ENCODE results near the gene CLCN6.

The CLCN6 gene

GRCh38 chr1:11778844-11779623 is 27.0 kb upstream of the CLCN6 start:
- no peak for DNase-seq
- intact Hi-C loops (cut with DNase I): no loop called here

GRCh38 chr1:11779715-11780379 is 26.1 kb upstream of the CLCN6 start:
- DNase-seq: no peak
- intact Hi-C loops (cut with DNase I): no loop called here

GRCh38 chr1:11780380-11781147 is 25.4 kb upstream of the CLCN6 start:
- intact Hi-C loops (cut with DNase I): no loop called here
- DNase-seq: no peak

GRCh38 chr1:11781297-11781696 is 24.7 kb upstream of the CLCN6 start:
- no peak for DNase-seq
- intact Hi-C loops (cut with DNase I): no loop called here

- no peak for DNase-seq
- intact Hi-C loops (cut with DNase I): no loop called here
Measured at GRCh38 chr1:11782127-11782708, 23.8 kb upstream of the CLCN6 start.

GRCh38 chr1:11783556-11783955 is 22.4 kb upstream of the CLCN6 start:
- intact Hi-C loops (cut with DNase I): no loop called here
- no peak for DNase-seq

- DNase-seq: no peak
- intact Hi-C loops (cut with DNase I): no loop called here
Measured at GRCh38 chr1:11784256-11784992, 21.6 kb upstream of the CLCN6 start.

GRCh38 chr1:11784993-11785769 is 20.8 kb upstream of the CLCN6 start:
- DNase-seq: peak in 40 of 42 donors; percentile 43 to 84 (median 63)
- intact Hi-C loops (cut with DNase I): no loop called here

GRCh38 chr1:11786168-11786567 is 19.8 kb upstream of the CLCN6 start:
- intact Hi-C loops (cut with DNase I): no loop called here
- no peak for DNase-seq

- peak in 2 of 42 donors; percentile 32 to 45 for DNase-seq
- intact Hi-C loops (cut with DNase I): no loop called here
Measured at GRCh38 chr1:11787251-11787803, 18.7 kb upstream of the CLCN6 start.

- intact Hi-C loops (cut with DNase I): no loop called here
- no peak for DNase-seq
Measured at GRCh38 chr1:11787804-11788436, 18.1 kb upstream of the CLCN6 start.

GRCh38 chr1:11788549-11789053 is 17.4 kb upstream of the CLCN6 start:
- no peak for DNase-seq
- intact Hi-C loops (cut with DNase I): no loop called here

GRCh38 chr1:11789126-11790067 is 16.6 kb upstream of the CLCN6 start:
- DNase-seq: no peak
- intact Hi-C loops (cut with DNase I): no loop called here

- no peak for DNase-seq
- intact Hi-C loops (cut with DNase I): no loop called here
Measured at GRCh38 chr1:11790101-11790879, 15.7 kb upstream of the CLCN6 start.
